HEK293 (cell line): ENCODE data around the gene SPTLC2.

Source experiments
- GLI4 ChIP-seq: fragments of 450-650 bp; formaldehyde crosslinking; IDR thresholded peaks from 2 replicates; pipeline ENCODE4 v1.5.1; 2016; ENCODE audit warnings: missing biosample characterization, missing genetic modification characterization
- HOXC10 ChIP-seq: sonication (generic); formaldehyde crosslinking; IDR thresholded peaks from 2 replicates; pipeline ENCODE4 v1.8.1; 2023; ENCODE audit warnings: mild to moderate bottlenecking, missing genetic modification reagents
- KLF10 ChIP-seq: fragments of 450-650 bp; IDR thresholded peaks from 2 replicates; pipeline ENCODE4 v1.5.1; 2018; ENCODE audit warnings: missing biosample characterization, mild to moderate bottlenecking, missing genetic modification characterization
- KLF16 ChIP-seq: fragments of 450-650 bp; formaldehyde crosslinking; IDR thresholded peaks from 2 replicates; pipeline ENCODE4 v1.5.1; 2017; ENCODE audit warnings: missing biosample characterization, missing genetic modification characterization
- SALL2 ChIP-seq: fragments of 450-650 bp; formaldehyde crosslinking; IDR thresholded peaks from 2 replicates; pipeline ENCODE4 v1.5.0; 2017; ENCODE audit warnings: missing biosample characterization, mild to moderate bottlenecking, missing genetic modification characterization, borderline replicate concordance
- YY1 ChIP-seq: fragments of 450-650 bp; formaldehyde crosslinking; IDR thresholded peaks from 2 replicates; pipeline ENCODE4 v1.5.1; 2018; ENCODE audit warnings: missing biosample characterization, missing genetic modification characterization
- ZNF138 ChIP-seq: fragments of 450-650 bp; formaldehyde crosslinking; IDR thresholded peaks from 2 replicates; pipeline ENCODE4 v1.5.1; 2016; ENCODE audit warnings: missing biosample characterization, missing genetic modification characterization, borderline replicate concordance
- ZNF146 ChIP-seq: fragments of 450-650 bp; formaldehyde crosslinking; IDR thresholded peaks from 2 replicates; pipeline ENCODE4 v1.5.1; 2016; ENCODE audit warnings: missing biosample characterization, missing genetic modification characterization
- ZNF514 ChIP-seq: fragments of 450-650 bp; formaldehyde crosslinking; IDR thresholded peaks from 2 replicates; pipeline ENCODE4 v1.5.1; 2016; ENCODE audit warnings: missing biosample characterization, missing genetic modification characterization
- ZNF747 ChIP-seq: fragments of 450-650 bp; formaldehyde crosslinking; IDR thresholded peaks from 2 replicates; pipeline ENCODE4 v1.5.1; 2016; ENCODE audit warnings: missing biosample characterization, missing genetic modification characterization
- TF ChIP-seq, protein P1 (sequence below): fragments of 450-650 bp; formaldehyde crosslinking; IDR thresholded peaks from 2 replicates; pipeline ENCODE4 v1.5.1; 2016; ENCODE audit warnings: missing biosample characterization, missing genetic modification characterization, low read depth
- TF ChIP-seq, protein P2 (sequence below): fragments of 450-650 bp; formaldehyde crosslinking; IDR thresholded peaks from 2 replicates; pipeline ENCODE4 v1.5.1; 2016; ENCODE audit warnings: missing biosample characterization, missing genetic modification characterization
- TF ChIP-seq, protein P3 (sequence below): fragments of 450-650 bp; formaldehyde crosslinking; IDR thresholded peaks from 2 replicates; pipeline ENCODE4 v1.5.1; 2016; ENCODE audit warnings: missing biosample characterization, missing genetic modification characterization
- TF ChIP-seq, protein P4 (sequence below): fragments of 450-650 bp; IDR thresholded peaks from 2 replicates; pipeline ENCODE4 v1.5.1; 2018; ENCODE audit warnings: missing biosample characterization, missing genetic modification characterization

DNA sequence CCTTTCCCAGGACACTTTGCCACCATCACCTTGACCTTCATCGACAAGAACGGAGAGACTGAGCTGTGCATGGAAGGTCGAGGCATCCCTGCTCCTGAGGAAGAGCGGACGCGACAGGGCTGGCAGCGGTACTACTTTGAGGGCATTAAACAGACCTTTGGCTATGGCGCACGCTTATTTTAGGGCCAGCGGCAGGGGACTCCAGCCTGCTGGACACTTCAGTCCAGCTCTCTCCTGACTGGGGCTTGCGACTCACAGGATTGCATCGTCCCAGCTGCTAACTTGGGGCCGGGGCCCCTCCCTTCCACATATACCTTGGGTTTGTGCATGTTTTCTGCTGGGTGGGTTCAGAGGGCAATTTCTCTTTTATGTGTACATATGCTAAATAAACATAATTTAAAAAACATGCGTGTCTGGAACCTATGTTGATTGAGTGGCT is 147.4 kb downstream of the SPTLC2 start:
- no peak for TF ChIP-seq KLF16 (tag by site-specific recombination)
- TF ChIP-seq, protein P1, sequence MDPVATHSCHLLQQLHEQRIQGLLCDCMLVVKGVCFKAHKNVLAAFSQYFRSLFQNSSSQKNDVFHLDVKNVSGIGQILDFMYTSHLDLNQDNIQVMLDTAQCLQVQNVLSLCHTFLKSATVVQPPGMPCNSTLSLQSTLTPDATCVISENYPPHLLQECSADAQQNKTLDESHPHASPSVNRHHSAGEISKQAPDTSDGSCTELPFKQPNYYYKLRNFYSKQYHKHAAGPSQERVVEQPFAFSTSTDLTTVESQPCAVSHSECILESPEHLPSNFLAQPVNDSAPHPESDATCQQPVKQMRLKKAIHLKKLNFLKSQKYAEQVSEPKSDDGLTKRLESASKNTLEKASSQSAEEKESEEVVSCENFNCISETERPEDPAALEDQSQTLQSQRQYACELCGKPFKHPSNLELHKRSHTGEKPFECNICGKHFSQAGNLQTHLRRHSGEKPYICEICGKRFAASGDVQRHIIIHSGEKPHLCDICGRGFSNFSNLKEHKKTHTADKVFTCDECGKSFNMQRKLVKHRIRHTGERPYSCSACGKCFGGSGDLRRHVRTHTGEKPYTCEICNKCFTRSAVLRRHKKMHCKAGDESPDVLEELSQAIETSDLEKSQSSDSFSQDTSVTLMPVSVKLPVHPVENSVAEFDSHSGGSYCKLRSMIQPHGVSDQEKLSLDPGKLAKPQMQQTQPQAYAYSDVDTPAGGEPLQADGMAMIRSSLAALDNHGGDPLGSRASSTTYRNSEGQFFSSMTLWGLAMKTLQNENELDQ (tag by site-specific recombination), result no peak
- TF ChIP-seq, protein P2, sequence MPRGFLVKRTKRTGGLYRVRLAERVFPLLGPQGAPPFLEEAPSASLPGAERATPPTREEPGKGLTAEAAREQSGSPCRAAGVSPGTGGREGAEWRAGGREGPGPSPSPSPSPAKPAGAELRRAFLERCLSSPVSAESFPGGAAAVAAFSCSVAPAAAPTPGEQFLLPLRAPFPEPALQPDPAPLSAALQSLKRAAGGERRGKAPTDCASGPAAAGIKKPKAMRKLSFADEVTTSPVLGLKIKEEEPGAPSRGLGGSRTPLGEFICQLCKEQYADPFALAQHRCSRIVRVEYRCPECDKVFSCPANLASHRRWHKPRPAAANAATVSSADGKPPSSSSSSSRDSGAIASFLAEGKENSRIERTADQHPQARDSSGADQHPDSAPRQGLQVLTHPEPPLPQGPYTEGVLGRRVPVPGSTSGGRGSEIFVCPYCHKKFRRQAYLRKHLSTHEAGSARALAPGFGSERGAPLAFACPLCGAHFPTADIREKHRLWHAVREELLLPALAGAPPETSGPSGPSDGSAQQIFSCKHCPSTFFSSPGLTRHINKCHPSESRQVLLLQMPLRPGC (tag by site-specific recombination), result no peak
- no peak for TF ChIP-seq ZNF138
- TF ChIP-seq, protein P3, sequence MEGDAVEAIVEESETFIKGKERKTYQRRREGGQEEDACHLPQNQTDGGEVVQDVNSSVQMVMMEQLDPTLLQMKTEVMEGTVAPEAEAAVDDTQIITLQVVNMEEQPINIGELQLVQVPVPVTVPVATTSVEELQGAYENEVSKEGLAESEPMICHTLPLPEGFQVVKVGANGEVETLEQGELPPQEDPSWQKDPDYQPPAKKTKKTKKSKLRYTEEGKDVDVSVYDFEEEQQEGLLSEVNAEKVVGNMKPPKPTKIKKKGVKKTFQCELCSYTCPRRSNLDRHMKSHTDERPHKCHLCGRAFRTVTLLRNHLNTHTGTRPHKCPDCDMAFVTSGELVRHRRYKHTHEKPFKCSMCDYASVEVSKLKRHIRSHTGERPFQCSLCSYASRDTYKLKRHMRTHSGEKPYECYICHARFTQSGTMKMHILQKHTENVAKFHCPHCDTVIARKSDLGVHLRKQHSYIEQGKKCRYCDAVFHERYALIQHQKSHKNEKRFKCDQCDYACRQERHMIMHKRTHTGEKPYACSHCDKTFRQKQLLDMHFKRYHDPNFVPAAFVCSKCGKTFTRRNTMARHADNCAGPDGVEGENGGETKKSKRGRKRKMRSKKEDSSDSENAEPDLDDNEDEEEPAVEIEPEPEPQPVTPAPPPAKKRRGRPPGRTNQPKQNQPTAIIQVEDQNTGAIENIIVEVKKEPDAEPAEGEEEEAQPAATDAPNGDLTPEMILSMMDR (tag by site-specific recombination), result no peak
- no peak for TF ChIP-seq ZNF146 (tag by site-specific recombination)
- no peak for TF ChIP-seq HOXC10 (CRISPR knock-in tag)
- no peak for TF ChIP-seq ZNF747 (tag by site-specific recombination)
- TF ChIP-seq YY1, result no peak
- TF ChIP-seq GLI4 (tag by site-specific recombination), result no peak
- no peak for TF ChIP-seq KLF10 (tag by site-specific recombination)
- TF ChIP-seq ZNF514 (tag by site-specific recombination), result no peak
- TF ChIP-seq SALL2 (tag by site-specific recombination), result no peak
- TF ChIP-seq, protein P4, sequence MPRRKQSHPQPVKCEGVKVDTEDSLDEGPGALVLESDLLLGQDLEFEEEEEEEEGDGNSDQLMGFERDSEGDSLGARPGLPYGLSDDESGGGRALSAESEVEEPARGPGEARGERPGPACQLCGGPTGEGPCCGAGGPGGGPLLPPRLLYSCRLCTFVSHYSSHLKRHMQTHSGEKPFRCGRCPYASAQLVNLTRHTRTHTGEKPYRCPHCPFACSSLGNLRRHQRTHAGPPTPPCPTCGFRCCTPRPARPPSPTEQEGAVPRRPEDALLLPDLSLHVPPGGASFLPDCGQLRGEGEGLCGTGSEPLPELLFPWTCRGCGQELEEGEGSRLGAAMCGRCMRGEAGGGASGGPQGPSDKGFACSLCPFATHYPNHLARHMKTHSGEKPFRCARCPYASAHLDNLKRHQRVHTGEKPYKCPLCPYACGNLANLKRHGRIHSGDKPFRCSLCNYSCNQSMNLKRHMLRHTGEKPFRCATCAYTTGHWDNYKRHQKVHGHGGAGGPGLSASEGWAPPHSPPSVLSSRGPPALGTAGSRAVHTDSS (tag by site-specific recombination), result no peak
